GM19467 (cell line): ENCODE results near the gene MORN1.

Experiments used
- ATAC-seq: cut with Tn5 transposase; IDR thresholded peaks from one replicate; pipeline ENCODE4 v1.9.1; 2021; ENCODE audit warnings: mild to moderate bottlenecking, moderate library complexity; ENCODE audit not compliant: unreplicated experiment

The MORN1 gene

GRCh38 chr1:2388004-2388913 is 3.1 kb downstream of the MORN1 start:
- ATAC-seq, result no peak

- no peak for ATAC-seq
Observed at GRCh38 chr1:2386636-2387611, 4.4 kb downstream of the MORN1 start.

- ATAC-seq, result no peak
Observed at GRCh38 chr1:2385606-2386280, 5.6 kb downstream of the MORN1 start.

- ATAC-seq, result no peak
Observed at GRCh38 chr1:2384941-2385481, 6.3 kb downstream of the MORN1 start.

GRCh38 chr1:2384130-2384860 is 7.1 kb downstream of the MORN1 start:
- no peak for ATAC-seq

- no peak for ATAC-seq
Observed at GRCh38 chr1:2383576-2383975, 7.8 kb downstream of the MORN1 start.

GRCh38 chr1:2382621-2383361 is 8.6 kb downstream of the MORN1 start:
- no peak for ATAC-seq

- ATAC-seq, result no peak
Observed at GRCh38 chr1:2381741-2382620, 9.4 kb downstream of the MORN1 start.

GRCh38 chr1:2380816-2381591 is 10.3 kb downstream of the MORN1 start:
- ATAC-seq, result no peak

GRCh38 chr1:2379733-2380404 is 11.5 kb downstream of the MORN1 start:
- ATAC-seq, result no peak

- no peak for ATAC-seq
Observed at GRCh38 chr1:2378956-2379732, 12.2 kb downstream of the MORN1 start.

- no peak for ATAC-seq
Observed at GRCh38 chr1:2378441-2378851, 12.9 kb downstream of the MORN1 start.

GRCh38 chr1:2377751-2378440 is 13.5 kb downstream of the MORN1 start:
- ATAC-seq, result no peak

GRCh38 chr1:2376931-2377672 is 14.3 kb downstream of the MORN1 start:
- ATAC-seq, result no peak

- ATAC-seq, result no peak
Observed at GRCh38 chr1:2376261-2376741, 15.1 kb downstream of the MORN1 start.
